ENCODE data around the gene CNTNAP5. TPM values are rescaled to one million over a fixed set of nuclear protein-coding genes. Genes with fewer than 3 reads are reported as not detected.

CNTNAP5 gene
- total RNA-seq, 1 donor from 2014 or later, result not detected

DNA sequence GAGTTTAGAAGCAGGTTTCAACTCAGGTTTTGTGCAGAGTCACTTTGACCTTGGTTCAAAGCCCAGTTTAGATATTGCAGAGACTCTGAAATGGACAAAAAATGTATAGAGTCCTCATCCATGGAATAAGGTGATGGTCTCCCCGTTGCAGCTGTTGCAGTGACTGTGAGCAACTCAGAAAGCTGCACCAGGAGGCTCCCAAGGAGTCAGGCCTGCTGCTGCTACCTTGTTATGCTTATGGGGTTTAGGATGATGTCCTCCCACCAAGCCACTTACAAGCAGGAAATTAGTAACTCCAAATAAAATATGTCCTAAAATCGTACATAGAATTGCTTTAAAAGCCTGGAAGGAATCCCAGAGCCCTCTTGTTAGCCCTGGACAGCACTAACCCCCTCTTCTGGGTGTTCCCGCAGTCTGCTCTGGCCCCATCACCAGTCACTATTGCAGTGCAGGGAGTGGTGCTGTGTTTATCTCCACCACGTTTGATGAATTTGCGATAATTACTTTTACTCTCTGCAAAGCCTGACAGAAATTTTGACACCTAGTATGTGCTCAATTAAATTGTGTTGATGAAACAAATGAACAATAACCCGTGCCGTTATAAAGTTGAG is 189.0 kb downstream of the CNTNAP5 start:
- intact Hi-C loops (cut with DNase I), result no loop called here
- ATAC-seq, result no peak
- H3K4me1 ChIP-seq, result no peaks in the 10 kb centered on the region
- no peak overlapping the region for H3K4me3 ChIP-seq
- DNase-seq, result no peak
- no peaks in the 10 kb centered on the region for H3K9me3 ChIP-seq
- H3K27ac ChIP-seq, result no peak overlapping the region
- TF ChIP-seq, protein P1, sequence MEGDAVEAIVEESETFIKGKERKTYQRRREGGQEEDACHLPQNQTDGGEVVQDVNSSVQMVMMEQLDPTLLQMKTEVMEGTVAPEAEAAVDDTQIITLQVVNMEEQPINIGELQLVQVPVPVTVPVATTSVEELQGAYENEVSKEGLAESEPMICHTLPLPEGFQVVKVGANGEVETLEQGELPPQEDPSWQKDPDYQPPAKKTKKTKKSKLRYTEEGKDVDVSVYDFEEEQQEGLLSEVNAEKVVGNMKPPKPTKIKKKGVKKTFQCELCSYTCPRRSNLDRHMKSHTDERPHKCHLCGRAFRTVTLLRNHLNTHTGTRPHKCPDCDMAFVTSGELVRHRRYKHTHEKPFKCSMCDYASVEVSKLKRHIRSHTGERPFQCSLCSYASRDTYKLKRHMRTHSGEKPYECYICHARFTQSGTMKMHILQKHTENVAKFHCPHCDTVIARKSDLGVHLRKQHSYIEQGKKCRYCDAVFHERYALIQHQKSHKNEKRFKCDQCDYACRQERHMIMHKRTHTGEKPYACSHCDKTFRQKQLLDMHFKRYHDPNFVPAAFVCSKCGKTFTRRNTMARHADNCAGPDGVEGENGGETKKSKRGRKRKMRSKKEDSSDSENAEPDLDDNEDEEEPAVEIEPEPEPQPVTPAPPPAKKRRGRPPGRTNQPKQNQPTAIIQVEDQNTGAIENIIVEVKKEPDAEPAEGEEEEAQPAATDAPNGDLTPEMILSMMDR (IDR thresholded peaks at IDR 0.05), result no peak
- no peaks in the 10 kb centered on the region for H3K27me3 ChIP-seq (ENCODE audit: low read depth)
- no peaks in the 10 kb centered on the region for H3K36me3 ChIP-seq

DNA sequence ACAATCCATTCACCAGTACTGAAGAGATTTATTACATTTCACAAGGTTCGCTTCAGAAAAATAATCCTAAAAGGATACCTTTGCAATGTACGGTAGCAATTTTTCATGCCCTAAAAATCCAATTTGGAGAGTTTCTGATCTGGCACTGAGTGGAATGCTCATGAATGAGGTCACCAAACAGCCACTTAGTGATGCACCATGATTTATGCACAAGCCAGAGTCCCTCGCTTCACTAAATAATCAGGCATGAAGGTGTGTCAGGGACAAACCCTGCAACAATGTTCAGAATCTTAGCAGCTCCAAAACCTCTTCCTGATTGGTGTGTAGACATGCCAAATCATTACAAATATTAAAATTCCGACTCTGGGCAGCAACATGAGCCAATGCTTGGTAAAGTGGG is 221.1 kb downstream of the CNTNAP5 start:
- H3K36me3 ChIP-seq, result no peaks in the 10 kb centered on the region
- no peak overlapping the region for H3K27ac ChIP-seq
- H3K4me3 ChIP-seq, result no peak overlapping the region
- TF ChIP-seq, protein P1 (IDR thresholded peaks at IDR 0.05), result no peak
- ATAC-seq, result no peak
- no peaks in the 10 kb centered on the region for H3K27me3 ChIP-seq (ENCODE audit: low read depth)
- no peaks in the 10 kb centered on the region for H3K9me3 ChIP-seq
- intact Hi-C loops (cut with DNase I), result no loop called here
- DNase-seq, result no peak
- H3K4me1 ChIP-seq, result no peaks in the 10 kb centered on the region

DNA sequence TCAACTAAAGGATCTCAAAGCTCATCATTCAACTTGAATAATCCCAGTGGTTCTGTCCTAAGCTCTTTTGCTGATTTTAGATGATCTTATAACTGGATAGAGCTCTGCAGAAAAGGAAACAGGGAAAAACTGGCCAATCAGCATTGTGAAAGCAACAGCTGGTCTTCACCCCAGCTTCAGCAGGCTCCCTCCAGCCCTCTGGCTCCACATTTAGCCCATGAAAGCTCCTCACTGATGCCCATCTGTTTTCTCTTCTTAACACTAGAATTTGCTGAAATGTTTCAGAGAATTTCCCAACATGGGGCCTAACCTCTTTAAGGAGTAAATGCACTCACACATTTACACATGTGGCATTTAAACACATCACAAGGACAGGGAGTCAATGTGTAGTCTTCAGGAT is 223.3 kb downstream of the CNTNAP5 start:
- TF ChIP-seq, protein P1 (IDR thresholded peaks at IDR 0.05), result no peak
- no peak for DNase-seq
- Histone ChIP-seq H3K9me3 (no peaks in the 10 kb centered on the region), H3K27ac (no peak overlapping the region), H3K27me3 (ENCODE audit: low read depth) (no peaks in the 10 kb centered on the region), H3K36me3 (no peaks in the 10 kb centered on the region), H3K4me1 (no peaks in the 10 kb centered on the region), H3K4me3 (no peak overlapping the region)
- ATAC-seq, result no peak
- intact Hi-C loops (cut with DNase I), result no loop called here

DNA sequence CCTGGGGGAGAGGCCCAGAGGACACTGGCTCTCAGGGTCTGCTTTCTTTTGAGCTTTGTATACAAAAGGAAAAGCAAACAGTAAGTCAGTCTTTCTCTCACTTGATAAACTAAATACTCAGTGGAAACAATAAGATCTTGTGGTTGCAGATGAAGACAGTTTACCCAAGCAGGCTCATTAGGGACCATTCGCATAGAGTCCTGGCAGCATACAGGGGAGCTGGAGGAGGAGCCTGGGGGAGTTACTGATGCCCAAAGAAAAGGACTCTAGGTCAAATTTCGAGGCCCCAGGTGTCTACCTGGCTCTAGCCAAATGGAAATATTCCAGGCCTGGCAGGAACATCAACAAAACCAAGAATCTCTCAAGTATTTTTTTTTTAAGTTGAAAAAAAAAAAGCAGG is 225.3 kb downstream of the CNTNAP5 start:
- no peak for DNase-seq
- H3K4me3 ChIP-seq, result no peak overlapping the region
- intact Hi-C loops (cut with DNase I), result no loop called here

DNA sequence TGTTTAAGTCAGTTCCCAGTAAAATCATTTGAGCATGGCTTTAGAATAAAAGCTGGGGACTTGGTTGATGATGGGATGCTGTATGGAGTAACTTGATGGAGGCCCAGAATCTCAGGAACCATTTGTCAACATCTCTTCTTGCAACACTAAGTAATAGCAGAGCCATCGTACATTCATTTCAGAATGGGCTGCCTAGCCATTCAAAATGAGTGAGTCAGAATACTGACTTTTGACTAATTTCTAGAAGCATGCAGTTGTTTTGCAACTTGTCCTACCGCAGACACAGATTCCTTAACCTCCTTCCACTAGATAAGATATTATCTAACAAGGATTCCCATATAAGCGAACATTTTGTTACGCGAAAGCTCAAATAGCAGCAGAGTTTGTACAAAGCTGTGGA is 229.5 kb downstream of the CNTNAP5 start:
- Histone ChIP-seq H3K4me1 (no peaks in the 10 kb centered on the region), H3K36me3 (no peaks in the 10 kb centered on the region), H3K27ac (no peak overlapping the region), H3K27me3 (ENCODE audit: low read depth) (no peaks in the 10 kb centered on the region), H3K9me3 (no peaks in the 10 kb centered on the region), H3K4me3 (no peak overlapping the region)
- TF ChIP-seq, protein P1 (IDR thresholded peaks at IDR 0.05), result no peak
- DNase-seq (no peak), ATAC-seq (no peak)
- intact Hi-C loops (cut with DNase I), result no loop called here

More for the DNA sequence above, 225.3 kb downstream of the CNTNAP5 start:
- H3K36me3 ChIP-seq, result no peaks in the 10 kb centered on the region
- no peak for ATAC-seq
- no peaks in the 10 kb centered on the region for H3K27me3 ChIP-seq (ENCODE audit: low read depth)
- TF ChIP-seq, protein P1 (IDR thresholded peaks at IDR 0.05), result no peak
- H3K4me1 ChIP-seq, result no peaks in the 10 kb centered on the region
- no peaks in the 10 kb centered on the region for H3K9me3 ChIP-seq
- no peak overlapping the region for H3K27ac ChIP-seq
